HL-60 (cell line): ENCODE measurements around the gene SPOCK3.

Source experiments
- DNase-seq, 2 experiments: peaks; one replicate each; pipeline ENCODE4 v3.0.0-alpha.2; 2010 to 2020; ENCODE audit warnings: low read depth in 1 of 2, low spot score in 1 of 2
- H3K27ac ChIP-seq: fragments of 250-450 bp; sonication (Bioruptor Pico); replicated peaks from 2 replicates; pipeline ENCODE4 v1.5.1; 2020; ENCODE audit warnings: mild to moderate bottlenecking, moderate library complexity
- H3K27me3 ChIP-seq: fragments of 250-450 bp; sonication (Bioruptor Pico); 2 replicates; pipeline ENCODE4 v1.5.1; 2021; ENCODE audit warnings: mild to moderate bottlenecking, moderate library complexity; ENCODE audit not compliant: insufficient read depth, poor library complexity, severe bottlenecking
- H3K4me3 ChIP-seq: replicated peaks from 2 replicates; pipeline ENCODE4 v1.5.1; 2011; ENCODE audit warnings: mild to moderate bottlenecking, control low read depth, low read length; ENCODE audit not compliant: insufficient read depth
- GABPA ChIP-seq: IDR thresholded peaks from 2 replicates; pipeline ENCODE4 v1.6.1; 2012; ENCODE audit warnings: low read depth
- POLR2AphosphoS5 ChIP-seq: IDR thresholded peaks from 2 replicates; pipeline ENCODE4 v1.6.1; 2012; ENCODE audit warnings: low read depth
- SPI1 ChIP-seq: IDR thresholded peaks from 2 replicates; pipeline ENCODE4 v1.6.1; 2012; ENCODE audit warnings: low read depth, mild to moderate bottlenecking, borderline replicate concordance
- TF ChIP-seq, protein P1 (sequence below): IDR thresholded peaks from one replicate; pipeline ENCODE4 v1.5.1; 2011; ENCODE audit warnings: low read length, control low read depth, inconsistent platforms; ENCODE audit not compliant: insufficient read depth
- TF ChIP-seq, protein P2 (sequence below): IDR thresholded peaks from 2 replicates; pipeline ENCODE4 v1.6.1; 2012; ENCODE audit warnings: low read depth; ENCODE audit not compliant: insufficient replicate concordance

The SPOCK3 gene

DNA sequence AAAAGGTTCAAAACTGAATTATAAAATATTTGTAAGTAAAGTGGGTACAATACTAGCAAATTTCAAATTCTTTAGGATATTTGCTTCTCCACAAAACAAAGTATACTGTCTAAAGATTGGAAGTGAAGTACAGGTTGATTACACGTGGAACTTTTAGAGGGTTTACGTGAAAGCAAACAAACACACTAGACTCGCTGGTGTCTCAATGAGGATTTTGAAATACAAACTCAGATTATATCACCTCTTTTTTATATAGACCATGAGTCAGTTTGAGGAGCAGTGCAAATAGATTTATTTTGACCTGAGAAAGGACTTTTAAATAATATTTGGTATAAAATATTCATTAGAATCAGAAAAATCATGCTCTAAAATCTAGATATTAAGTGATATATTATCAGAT, 185.0 kb downstream of the SPOCK3 start:
- no peaks in the 10 kb centered on the region for H3K27me3 ChIP-seq
- TF ChIP-seq, protein P1, sequence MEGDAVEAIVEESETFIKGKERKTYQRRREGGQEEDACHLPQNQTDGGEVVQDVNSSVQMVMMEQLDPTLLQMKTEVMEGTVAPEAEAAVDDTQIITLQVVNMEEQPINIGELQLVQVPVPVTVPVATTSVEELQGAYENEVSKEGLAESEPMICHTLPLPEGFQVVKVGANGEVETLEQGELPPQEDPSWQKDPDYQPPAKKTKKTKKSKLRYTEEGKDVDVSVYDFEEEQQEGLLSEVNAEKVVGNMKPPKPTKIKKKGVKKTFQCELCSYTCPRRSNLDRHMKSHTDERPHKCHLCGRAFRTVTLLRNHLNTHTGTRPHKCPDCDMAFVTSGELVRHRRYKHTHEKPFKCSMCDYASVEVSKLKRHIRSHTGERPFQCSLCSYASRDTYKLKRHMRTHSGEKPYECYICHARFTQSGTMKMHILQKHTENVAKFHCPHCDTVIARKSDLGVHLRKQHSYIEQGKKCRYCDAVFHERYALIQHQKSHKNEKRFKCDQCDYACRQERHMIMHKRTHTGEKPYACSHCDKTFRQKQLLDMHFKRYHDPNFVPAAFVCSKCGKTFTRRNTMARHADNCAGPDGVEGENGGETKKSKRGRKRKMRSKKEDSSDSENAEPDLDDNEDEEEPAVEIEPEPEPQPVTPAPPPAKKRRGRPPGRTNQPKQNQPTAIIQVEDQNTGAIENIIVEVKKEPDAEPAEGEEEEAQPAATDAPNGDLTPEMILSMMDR: no peak
- TF ChIP-seq, protein P2, sequence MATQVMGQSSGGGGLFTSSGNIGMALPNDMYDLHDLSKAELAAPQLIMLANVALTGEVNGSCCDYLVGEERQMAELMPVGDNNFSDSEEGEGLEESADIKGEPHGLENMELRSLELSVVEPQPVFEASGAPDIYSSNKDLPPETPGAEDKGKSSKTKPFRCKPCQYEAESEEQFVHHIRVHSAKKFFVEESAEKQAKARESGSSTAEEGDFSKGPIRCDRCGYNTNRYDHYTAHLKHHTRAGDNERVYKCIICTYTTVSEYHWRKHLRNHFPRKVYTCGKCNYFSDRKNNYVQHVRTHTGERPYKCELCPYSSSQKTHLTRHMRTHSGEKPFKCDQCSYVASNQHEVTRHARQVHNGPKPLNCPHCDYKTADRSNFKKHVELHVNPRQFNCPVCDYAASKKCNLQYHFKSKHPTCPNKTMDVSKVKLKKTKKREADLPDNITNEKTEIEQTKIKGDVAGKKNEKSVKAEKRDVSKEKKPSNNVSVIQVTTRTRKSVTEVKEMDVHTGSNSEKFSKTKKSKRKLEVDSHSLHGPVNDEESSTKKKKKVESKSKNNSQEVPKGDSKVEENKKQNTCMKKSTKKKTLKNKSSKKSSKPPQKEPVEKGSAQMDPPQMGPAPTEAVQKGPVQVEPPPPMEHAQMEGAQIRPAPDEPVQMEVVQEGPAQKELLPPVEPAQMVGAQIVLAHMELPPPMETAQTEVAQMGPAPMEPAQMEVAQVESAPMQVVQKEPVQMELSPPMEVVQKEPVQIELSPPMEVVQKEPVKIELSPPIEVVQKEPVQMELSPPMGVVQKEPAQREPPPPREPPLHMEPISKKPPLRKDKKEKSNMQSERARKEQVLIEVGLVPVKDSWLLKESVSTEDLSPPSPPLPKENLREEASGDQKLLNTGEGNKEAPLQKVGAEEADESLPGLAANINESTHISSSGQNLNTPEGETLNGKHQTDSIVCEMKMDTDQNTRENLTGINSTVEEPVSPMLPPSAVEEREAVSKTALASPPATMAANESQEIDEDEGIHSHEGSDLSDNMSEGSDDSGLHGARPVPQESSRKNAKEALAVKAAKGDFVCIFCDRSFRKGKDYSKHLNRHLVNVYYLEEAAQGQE: no peak
- TF ChIP-seq POLR2AphosphoS5 (no peak), GABPA (no peak), SPI1 (no peak)
- no peak for DNase-seq
- no peak overlapping the region for H3K27ac ChIP-seq
- H3K4me3 ChIP-seq: no peak overlapping the region

DNA sequence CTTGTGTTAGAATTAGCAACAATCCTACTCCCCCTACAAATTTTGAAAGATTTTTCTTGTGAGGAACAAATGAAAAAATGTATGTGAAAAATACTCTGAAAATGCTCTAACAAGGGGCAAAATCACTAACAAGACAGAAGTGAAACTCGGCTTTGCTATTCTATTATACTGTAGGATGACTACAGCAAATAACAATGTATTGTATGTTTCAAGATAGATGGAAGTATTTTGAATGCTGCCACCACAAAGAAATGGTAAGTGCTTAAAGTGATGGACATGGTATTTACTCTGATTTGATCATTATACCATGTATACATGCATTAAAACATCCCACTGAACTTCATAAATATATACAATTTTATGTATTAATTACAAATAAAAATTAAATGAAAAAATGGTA, 192.8 kb downstream of the SPOCK3 start:
- TF ChIP-seq, protein P2: no peak
- no peak for TF ChIP-seq GABPA
- Histone ChIP-seq H3K27ac (no peak overlapping the region), H3K4me3 (no peak overlapping the region), H3K27me3 (no peaks in the 10 kb centered on the region)
- no peak for DNase-seq

DNA sequence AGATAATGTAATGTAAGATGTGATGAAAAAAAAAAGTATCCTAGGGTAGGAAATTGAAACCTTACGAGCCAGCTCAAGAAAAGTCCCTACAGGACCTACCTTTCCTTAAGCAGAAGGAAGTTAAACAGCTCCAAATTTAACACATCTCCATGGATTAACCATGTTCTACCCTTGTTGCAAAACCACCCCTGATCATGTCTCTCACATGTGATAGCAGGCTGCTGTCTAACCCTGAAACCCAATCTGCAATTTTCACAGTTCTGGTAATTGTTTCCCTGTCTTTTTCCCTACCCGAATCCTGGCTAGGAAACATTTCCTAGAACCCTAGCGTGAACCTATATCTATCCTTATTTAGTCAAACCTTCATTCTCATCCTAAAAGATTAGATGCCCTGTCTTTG, 198.9 kb downstream of the SPOCK3 start:
- Histone ChIP-seq H3K27ac (no peak overlapping the region), H3K27me3 (no peaks in the 10 kb centered on the region), H3K4me3 (no peak overlapping the region)
- no peak for TF ChIP-seq GABPA
- TF ChIP-seq, protein P1: no peak
- TF ChIP-seq SPI1: no peak
- TF ChIP-seq, protein P2: no peak
- no peak for TF ChIP-seq POLR2AphosphoS5
- no peak for DNase-seq

DNA sequence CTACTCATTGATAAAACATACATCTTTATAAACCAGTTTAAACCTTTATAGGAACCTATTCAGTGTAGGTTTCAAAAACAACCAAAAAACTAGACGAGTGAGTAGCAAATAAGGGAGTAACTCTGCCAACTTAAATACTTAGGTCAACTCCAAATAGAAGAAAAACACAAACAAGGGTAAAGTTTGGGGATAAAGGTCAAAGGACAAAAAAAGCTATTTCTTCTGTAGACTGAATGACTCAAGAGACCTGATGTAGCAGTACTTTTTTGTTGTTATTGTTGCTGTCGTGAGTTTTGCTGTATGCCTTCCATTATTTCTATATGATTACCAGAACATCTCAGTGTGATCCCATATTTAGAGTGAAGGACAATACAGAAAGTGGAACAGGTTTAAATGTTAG, 199.3 kb downstream of the SPOCK3 start:
- DNase-seq: no peak
- Histone ChIP-seq H3K27ac (no peak overlapping the region), H3K27me3 (no peaks in the 10 kb centered on the region), H3K4me3 (no peak overlapping the region)
- TF ChIP-seq POLR2AphosphoS5: no peak
- TF ChIP-seq, protein P2: no peak
- no peak for TF ChIP-seq GABPA
- no peak for TF ChIP-seq SPI1
- TF ChIP-seq, protein P1: no peak
